Activated T-helper 17 cell treated with anti-CD3 and anti-CD28 coated beads, Interleukin-2, amount 50 U/mL, for 72 hours (primary cell): ENCODE results near the gene LSG1. TPM values are rescaled to one million over a fixed set of nuclear protein-coding genes. Genes with fewer than 3 reads are reported as not detected.
"Not testable (repeated sequence)": the region's sequence is repeated elsewhere in the genome, so short reads cannot be mapped to it uniquely, and the experiment has no call there.

Experiments used
- ATAC-seq: fragments of 150-1000 bp; cut with Tn5 transposase; replicated peaks from 2 replicates; pipeline ENCODE4 v1.10.0; 2021; ENCODE audit warnings: mild to moderate bottlenecking, moderate library complexity
- H3K27ac Mint-ChIP-seq: one replicate; pipeline ENCODE4 v1.8.0; 2022; ENCODE audit warnings: mixed read lengths
- H3K27me3 Mint-ChIP-seq: one replicate; pipeline ENCODE4 v1.8.0; 2022; ENCODE audit warnings: mixed read lengths
- H3K36me3 Mint-ChIP-seq: one replicate; pipeline ENCODE4 v1.8.0; 2022; ENCODE audit warnings: low read depth, mild to moderate bottlenecking, mixed read lengths
- H3K4me1 Mint-ChIP-seq: one replicate; pipeline ENCODE4 v1.8.0; 2022; ENCODE audit warnings: mixed read lengths
- H3K4me3 Mint-ChIP-seq: one replicate; pipeline ENCODE4 v1.8.0; 2022; ENCODE audit warnings: mild to moderate bottlenecking, mixed read lengths
- H3K9me3 Mint-ChIP-seq: one replicate; pipeline ENCODE4 v1.8.0; 2022; ENCODE audit warnings: mixed read lengths
- total RNA-seq, 2 donors: library from RNA; stranded (reverse); gene quantifications; one replicate each; pipeline ENCODE4 v1.2.3, GENCODE V29; 2022

LSG1 gene
- total RNA-seq, 2 donors from 2014 or later: 37.9 to 46.9 TPM

- Mint-ChIP-seq H3K36me3 (no peaks in the 10 kb centered on the region), H3K4me1 (no peaks in the 10 kb centered on the region), H3K27ac (no peak overlapping the region), H3K27me3 (no peaks in the 10 kb centered on the region), H3K4me3 (no peak overlapping the region), H3K9me3 (no peaks in the 10 kb centered on the region)
- no peak for ATAC-seq
These were observed 65.0 kb downstream of the LSG1 start for GRCh38 chr3:194606941-194607340.

GRCh38 chr3:194606163-194606562, 65.8 kb downstream of the LSG1 start:
- no peak for ATAC-seq

GRCh38 chr3:194605314-194605713, 66.7 kb downstream of the LSG1 start:
- not testable (repeated sequence) for H3K4me1 Mint-ChIP-seq, H3K4me3 Mint-ChIP-seq, H3K27ac Mint-ChIP-seq, H3K27me3 Mint-ChIP-seq, H3K9me3 Mint-ChIP-seq, ATAC-seq, H3K36me3 Mint-ChIP-seq

More at GRCh38 chr3:194606163-194606562, 65.8 kb downstream of the LSG1 start:
- H3K4me3 Mint-ChIP-seq: no peak overlapping the region
- no peak overlapping the region for H3K27ac Mint-ChIP-seq
- H3K4me1 Mint-ChIP-seq: no peaks in the 10 kb centered on the region
- no peaks in the 10 kb centered on the region for H3K36me3 Mint-ChIP-seq
- no peaks in the 10 kb centered on the region for H3K27me3 Mint-ChIP-seq
- no peaks in the 10 kb centered on the region for H3K9me3 Mint-ChIP-seq

- Mint-ChIP-seq H3K36me3 (no peaks in the 10 kb centered on the region), H3K27me3 (no peaks in the 10 kb centered on the region), H3K4me3 (no peak overlapping the region), H3K9me3 (no peaks in the 10 kb centered on the region), H3K4me1 (no peaks in the 10 kb centered on the region), H3K27ac (no peak overlapping the region)
- no peak for ATAC-seq
These were observed 67.2 kb downstream of the LSG1 start for GRCh38 chr3:194604837-194605236.

GRCh38 chr3:194604126-194604525, 67.9 kb downstream of the LSG1 start:
- no peaks in the 10 kb centered on the region for H3K27me3 Mint-ChIP-seq
- no peak overlapping the region for H3K4me3 Mint-ChIP-seq

GRCh38 chr3:194602669-194603171, 69.3 kb downstream of the LSG1 start:
- Mint-ChIP-seq H3K4me3 (no peak overlapping the region), H3K36me3 (no peaks in the 10 kb centered on the region), H3K27ac (no peak overlapping the region), H3K9me3 (no peaks in the 10 kb centered on the region), H3K4me1 (no peaks in the 10 kb centered on the region), H3K27me3 (no peaks in the 10 kb centered on the region)
- ATAC-seq: no peak

More at GRCh38 chr3:194604126-194604525, 67.9 kb downstream of the LSG1 start:
- H3K9me3 Mint-ChIP-seq: no peaks in the 10 kb centered on the region
- H3K4me1 Mint-ChIP-seq: no peaks in the 10 kb centered on the region
- ATAC-seq: no peak
- no peaks in the 10 kb centered on the region for H3K36me3 Mint-ChIP-seq
- no peak overlapping the region for H3K27ac Mint-ChIP-seq

- H3K27me3 Mint-ChIP-seq: no peaks in the 10 kb centered on the region
- no peaks in the 10 kb centered on the region for H3K4me1 Mint-ChIP-seq
- H3K27ac Mint-ChIP-seq: no peak overlapping the region
- H3K9me3 Mint-ChIP-seq: no peaks in the 10 kb centered on the region
- H3K4me3 Mint-ChIP-seq: no peak overlapping the region
- H3K36me3 Mint-ChIP-seq: no peaks in the 10 kb centered on the region
- ATAC-seq: no peak
These were observed 73.0 kb downstream of the LSG1 start for GRCh38 chr3:194598771-194599557.

GRCh38 chr3:194596906-194597305, 75.1 kb downstream of the LSG1 start:
- Mint-ChIP-seq H3K4me3 (no peak overlapping the region), H3K4me1 (no peaks in the 10 kb centered on the region), H3K9me3 (no peaks in the 10 kb centered on the region), H3K36me3 (no peaks in the 10 kb centered on the region), H3K27ac (no peak overlapping the region), H3K27me3 (no peaks in the 10 kb centered on the region)
- no peak for ATAC-seq

- H3K4me1 Mint-ChIP-seq: no peaks in the 10 kb centered on the region
- H3K36me3 Mint-ChIP-seq: no peaks in the 10 kb centered on the region
- no peaks in the 10 kb centered on the region for H3K9me3 Mint-ChIP-seq
- no peak for ATAC-seq
- no peaks in the 10 kb centered on the region for H3K27me3 Mint-ChIP-seq
- no peak overlapping the region for H3K27ac Mint-ChIP-seq
- H3K4me3 Mint-ChIP-seq: no peak overlapping the region
These were observed 78.9 kb downstream of the LSG1 start for GRCh38 chr3:194592798-194593752.

Other genes with a start within 250 kb of the LSG1 start
- gene ATP13A3, start 185.2 kb downstream of the LSG1 start, total RNA-seq: 100 to 1,000 TPM; 121 to 126 TPM
- gene TMEM44, start 38.8 kb downstream of the LSG1 start, total RNA-seq: 10 to 100 TPM in 1 of 2 donors, 1 to 10 TPM in 1; 6.6 to 11.1 TPM
- 10 to 100 TPM in 1 of 2 donors, 1 to 10 TPM in 1; 7.1 to 32.6 TPM for gene FAM43A, start 13.7 kb upstream of the LSG1 start, total RNA-seq